HG03558 (cell line): ENCODE data around the gene CEACAM5.

Experiments used
- ATAC-seq: cut with Tn5 transposase; IDR thresholded peaks from one replicate; pipeline ENCODE4 v1.9.1; 2021; ENCODE audit warnings: moderate number of reproducible peaks; ENCODE audit not compliant: unreplicated experiment; ENCODE audit errors: extremely low read depth

Gene CEACAM5

DNA sequence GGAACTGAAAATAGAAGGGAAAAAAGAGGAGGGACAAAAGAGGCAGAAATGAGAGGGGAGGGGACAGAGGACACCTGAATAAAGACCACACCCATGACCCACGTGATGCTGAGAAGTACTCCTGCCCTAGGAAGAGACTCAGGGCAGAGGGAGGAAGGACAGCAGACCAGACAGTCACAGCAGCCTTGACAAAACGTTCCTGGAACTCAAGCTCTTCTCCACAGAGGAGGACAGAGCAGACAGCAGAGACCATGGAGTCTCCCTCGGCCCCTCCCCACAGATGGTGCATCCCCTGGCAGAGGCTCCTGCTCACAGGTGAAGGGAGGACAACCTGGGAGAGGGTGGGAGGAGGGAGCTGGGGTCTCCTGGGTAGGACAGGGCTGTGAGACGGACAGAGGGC lies at the start of gene CEACAM5:
TSS of gene CEACAM5 (plus strand) at position 146 of the 400 bp plus-strand sequence. CDS start at position 252, 106 bp downstream.
- no peak for ATAC-seq

DNA sequence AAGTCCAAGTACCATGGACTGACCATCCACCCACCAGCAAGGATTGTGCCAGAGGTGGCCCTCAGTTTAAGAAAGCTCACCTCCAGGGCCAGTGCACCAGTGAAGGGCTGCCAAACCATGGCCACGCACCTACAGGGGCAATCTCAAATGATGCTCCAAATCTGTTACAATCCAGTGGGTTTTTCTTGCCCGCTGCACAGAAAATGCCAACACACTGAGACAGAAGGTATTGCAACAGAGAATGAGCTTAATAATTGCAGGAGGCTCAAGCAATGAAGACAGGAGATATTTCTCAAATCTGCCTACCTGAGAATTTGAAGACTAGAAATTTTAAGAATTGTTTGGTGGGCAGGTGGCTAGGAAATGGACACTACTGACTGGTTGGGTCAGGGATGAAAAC lies 42.4 kb upstream of the CEACAM5 start:
- no peak for ATAC-seq

DNA sequence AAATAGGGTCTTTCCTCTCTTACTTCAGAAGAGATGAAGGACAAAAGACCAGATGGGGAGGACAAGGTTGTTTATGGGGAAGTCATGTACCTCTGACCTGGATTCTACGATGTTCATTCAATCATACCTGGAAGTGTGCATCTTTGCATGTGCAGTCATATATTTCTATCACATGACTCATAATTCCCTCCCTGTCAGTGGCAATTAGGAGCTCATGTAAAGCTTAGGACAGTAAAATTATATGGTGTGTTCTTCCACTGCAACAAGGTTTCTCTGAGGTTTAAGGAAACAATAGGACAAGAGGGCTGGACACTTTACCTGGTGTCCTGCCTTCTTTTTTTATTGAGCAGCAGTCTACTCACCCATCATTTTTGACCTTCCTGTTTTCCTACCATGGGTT lies 40.1 kb upstream of the CEACAM5 start:
- no peak for ATAC-seq

DNA sequence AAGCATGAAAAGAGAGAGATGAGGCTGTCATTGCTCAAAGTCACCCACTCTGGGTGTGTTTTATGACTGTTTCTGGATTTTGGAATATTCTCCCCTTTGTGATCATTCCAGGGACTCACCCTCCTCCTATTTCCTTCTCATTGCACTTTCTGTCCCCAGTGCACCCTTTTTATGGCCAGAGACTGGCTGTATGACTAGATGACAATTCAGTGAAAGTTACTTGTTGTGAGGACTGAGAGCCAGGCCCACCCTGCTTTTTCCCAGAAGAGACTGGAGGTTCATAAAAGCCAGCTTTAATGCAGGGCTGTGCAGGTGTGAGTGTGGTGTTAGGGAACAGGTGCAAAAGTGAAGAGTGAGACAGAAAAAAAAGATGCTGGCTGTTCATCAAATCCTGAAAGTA lies 37.7 kb upstream of the CEACAM5 start:
- ATAC-seq = no peak

DNA sequence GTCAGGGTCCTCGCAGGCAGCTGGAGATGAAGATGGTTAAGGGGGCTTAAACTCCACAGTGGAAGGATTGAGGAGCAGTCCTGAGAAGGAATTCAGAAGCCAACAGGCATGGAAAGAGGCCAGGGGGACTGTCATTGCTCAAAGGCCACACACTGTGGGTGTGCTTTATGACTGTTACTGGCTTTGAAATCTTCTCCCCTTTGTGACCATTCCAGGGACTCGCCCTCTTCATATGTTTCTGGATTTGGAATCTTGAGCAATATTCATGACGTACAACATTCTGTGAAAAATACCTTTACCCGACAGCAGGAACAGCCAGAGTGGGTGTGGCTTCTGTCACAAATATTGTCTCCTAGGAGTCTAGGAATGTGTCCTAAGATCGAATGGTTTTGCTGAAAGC lies 36.9 kb upstream of the CEACAM5 start:
- no peak for ATAC-seq

DNA sequence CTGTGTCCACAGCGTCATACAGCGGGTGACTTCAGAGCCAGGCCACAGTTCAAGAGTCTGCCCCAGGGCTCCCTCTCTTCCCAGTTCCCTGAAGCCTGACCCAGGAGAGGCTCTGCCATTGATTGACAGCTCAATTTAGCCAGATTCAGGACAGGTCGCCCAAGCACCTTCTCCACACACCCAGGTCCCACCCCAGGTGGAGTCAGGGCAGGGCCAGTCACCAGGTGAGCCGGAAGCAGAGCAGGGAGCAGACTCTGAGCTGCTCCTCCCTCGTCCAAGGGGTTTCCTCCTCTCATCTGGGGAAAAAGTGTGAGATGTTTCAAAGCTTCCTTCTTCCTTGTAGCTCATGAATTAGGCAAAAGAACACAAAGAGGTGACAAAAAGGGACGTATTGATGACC lies 26.0 kb upstream of the CEACAM5 start:
- no peak for ATAC-seq

DNA sequence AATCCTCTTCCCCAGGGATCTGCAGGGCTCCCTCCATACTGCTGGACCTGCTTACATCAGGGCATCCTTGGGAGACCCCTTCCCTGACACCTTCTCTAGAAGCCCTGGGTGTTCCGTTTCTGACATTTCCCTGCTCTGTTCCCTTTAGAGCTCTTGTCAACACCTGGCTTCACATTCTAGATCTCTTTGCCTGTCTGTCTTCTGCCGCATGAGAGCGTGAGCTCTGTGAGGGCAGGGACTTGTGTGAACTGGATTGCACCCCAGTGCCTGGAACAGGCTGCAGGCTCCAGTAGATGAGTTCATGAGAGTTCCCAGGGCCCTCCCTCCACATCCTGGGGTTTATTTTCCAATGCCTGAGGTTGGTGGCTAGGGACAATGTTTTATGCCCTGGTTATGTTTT lies 21.0 kb upstream of the CEACAM5 start:
- no peak for ATAC-seq

DNA sequence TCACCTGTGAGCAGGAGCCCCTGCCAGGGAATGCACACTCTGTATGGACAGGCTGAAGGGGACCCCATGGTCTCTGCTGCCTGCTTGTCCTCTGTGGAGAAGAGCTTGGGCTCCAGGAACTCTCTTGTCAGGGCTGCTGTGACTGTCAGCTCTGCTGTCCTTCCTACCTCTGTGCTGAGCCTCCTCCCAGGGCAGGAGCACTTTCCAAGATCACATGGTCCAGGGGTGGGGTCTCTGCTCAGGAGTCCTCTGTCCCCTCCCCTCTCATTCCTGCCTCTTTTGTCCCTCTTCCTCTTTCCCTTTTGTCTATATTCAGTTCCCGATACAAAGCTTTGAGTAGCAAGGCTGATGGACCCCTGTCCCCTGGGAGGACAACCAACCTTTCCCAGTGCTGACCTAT lies 20.3 kb upstream of the CEACAM5 start, which contains the start of gene CEACAM7:
TSS of gene CEACAM7 (minus strand) at position 173 of the 400 bp plus-strand sequence. CDS start at position 68, 105 bp downstream.
- no peak for ATAC-seq

DNA sequence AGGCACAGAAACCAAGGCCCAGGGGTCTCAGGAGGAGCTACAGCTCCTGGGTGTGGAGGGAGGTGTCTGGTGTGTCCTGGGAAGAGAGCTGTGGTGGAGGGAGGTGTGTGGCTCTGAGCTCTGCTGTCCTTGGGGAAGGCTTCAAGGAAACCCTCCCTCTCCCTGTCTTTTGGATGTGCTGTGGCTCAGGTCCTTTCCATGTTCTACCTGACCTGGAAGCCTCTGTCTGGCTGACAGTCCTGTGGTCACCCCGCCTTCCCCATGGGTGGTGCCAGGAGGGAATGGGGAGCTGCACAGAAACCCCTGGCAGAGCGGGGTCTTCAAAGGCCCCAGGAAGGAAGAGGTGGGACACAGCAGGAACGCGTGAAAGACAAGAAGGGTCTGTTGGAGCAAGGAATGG lies 19.7 kb upstream of the CEACAM5 start:
- ATAC-seq = no peak

DNA sequence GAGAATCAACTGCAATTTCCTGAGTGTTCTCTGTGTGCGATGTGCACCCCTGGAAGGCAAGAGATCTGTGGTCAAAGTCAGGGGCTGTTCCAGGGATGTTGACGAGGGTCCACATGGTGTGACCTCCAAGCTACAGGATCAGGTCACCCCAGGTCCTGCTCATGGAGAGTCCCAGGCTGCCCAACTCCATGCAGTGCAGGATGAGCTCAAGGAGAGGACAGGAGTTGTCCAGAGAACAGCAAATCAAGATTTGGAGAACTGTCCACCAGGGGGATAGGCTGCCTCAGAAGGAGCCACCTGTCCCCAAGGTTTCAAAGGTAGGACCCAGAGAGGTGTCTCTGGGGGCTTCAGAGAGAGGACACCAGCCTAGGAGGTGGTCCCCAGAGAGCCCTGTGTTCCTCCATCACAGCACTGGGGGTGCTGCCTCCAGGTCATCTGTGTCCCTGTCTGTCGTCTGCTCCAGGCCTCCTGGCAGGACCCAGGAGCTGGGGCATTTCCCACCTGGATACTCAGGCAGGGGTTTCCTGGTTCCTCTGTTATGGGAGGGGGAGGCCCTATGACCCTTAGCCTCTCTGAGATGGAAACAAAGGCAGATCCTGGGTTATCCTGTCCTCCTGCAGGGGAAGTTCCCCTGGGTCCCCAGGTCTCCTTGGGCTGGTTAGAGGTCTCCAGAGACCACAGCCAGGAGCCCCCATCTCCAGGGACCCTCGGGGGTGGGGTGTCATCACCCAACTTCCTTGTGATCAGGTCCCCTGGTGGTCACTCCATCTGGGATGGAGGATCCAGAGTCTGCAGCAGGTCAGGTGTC lies 18.2 kb upstream of the CEACAM5 start:
- ATAC-seq = no peak

DNA sequence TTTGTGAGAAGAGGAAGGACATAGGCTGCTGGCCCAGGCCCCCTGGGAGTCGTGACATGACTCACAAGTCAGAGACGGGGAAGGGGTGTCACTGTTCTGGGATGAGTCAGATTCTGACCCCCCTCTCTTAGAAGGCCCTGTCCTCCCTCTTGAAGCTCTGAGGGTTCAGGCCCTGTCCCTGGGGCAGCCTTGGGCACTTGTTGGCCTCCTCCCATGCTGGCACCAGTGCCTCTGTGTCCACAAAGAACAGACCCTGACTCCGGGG lies 17.7 kb upstream of the CEACAM5 start:
- no peak for ATAC-seq

DNA sequence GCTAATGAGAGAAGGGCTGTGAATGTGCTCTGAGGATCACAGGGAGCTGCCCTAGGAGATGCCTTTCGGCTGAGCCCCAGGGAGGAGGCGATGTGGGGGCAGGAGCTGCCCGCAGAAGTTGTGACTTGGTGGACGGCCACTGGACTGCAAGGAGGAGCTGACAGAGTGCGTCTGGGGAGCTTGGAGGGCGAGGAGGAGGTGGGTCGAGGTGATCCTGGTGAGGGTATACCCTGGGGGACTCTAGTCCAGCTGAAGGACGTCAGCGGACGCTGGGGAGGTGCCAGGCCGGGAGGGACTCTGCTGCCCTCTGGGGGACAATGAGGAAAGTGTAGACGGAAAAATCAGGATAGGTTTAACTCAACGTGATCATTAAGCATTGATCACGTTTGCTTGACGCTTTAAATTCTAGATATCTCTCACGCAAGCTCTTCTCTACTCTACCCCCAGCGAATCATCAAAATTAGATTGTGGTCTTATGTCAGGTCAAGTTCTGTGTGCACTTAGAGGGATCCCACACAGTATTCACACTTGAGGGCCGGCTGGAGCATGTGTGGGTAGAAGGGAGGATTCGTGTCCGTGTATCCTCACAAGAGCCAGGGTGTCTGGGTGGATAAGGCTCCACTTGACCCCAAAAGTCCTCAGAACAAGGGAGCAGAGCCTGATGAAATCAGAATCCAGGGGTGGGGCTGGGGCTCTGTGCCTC lies 17.0 kb upstream of the CEACAM5 start:
- no peak for ATAC-seq

DNA sequence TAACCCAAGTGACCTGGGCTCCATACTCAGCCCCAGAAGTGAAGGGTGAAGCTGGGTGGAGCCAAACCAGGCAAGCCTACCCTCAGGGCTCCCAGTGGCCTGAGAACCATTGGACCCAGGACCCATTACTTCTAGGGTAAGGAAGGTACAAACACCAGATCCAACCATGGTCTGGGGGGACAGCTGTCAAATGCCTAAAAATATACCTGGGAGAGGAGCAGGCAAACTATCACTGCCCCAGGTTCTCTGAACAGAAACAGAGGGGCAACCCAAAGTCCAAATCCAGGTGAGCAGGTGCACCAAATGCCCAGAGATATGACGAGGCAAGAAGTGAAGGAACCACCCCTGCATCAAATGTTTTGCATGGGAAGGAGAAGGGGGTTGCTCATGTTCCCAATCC lies 14.2 kb upstream of the CEACAM5 start:
- no peak for ATAC-seq

DNA sequence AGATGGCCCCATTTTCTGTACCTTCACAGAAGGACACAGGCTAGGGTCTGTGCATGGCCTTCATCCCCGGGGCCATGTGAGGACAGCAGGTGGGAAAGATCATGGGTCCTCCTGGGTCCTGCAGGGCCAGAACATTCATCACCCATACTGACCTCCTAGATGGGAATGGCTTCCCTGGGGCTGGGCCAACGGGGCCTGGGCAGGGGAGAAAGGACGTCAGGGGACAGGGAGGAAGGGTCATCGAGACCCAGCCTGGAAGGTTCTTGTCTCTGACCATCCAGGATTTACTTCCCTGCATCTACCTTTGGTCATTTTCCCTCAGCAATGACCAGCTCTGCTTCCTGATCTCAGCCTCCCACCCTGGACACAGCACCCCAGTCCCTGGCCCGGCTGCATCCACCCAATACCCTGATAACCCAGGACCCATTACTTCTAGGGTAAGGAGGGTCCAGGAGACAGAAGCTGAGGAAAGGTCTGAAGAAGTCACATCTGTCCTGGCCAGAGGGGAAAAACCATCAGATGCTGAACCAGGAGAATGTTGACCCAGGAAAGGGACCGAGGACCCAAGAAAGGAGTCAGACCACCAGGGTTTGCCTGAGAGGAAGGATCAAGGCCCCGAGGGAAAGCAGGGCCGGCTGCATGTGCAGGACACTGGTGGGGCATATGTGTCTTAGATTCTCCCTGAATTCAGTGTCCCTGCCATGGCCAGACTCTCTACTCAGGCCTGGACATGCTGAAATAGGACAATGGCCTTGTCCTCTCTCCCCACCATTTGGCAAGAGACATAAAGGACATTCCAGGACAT lies 13.4 kb upstream of the CEACAM5 start:
- no peak for ATAC-seq

DNA sequence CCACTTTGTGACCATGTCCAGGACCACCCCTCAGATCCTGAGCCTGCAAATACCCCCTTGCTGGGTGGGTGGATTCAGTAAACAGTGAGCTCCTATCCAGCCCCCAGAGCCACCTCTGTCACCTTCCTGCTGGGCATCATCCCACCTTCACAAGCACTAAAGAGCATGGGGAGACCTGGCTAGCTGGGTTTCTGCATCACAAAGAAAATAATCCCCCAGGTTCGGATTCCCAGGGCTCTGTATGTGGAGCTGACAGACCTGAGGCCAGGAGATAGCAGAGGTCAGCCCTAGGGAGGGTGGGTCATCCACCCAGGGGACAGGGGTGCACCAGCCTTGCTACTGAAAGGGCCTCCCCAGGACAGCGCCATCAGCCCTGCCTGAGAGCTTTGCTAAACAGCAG lies 12.7 kb upstream of the CEACAM5 start:
- no peak for ATAC-seq

DNA sequence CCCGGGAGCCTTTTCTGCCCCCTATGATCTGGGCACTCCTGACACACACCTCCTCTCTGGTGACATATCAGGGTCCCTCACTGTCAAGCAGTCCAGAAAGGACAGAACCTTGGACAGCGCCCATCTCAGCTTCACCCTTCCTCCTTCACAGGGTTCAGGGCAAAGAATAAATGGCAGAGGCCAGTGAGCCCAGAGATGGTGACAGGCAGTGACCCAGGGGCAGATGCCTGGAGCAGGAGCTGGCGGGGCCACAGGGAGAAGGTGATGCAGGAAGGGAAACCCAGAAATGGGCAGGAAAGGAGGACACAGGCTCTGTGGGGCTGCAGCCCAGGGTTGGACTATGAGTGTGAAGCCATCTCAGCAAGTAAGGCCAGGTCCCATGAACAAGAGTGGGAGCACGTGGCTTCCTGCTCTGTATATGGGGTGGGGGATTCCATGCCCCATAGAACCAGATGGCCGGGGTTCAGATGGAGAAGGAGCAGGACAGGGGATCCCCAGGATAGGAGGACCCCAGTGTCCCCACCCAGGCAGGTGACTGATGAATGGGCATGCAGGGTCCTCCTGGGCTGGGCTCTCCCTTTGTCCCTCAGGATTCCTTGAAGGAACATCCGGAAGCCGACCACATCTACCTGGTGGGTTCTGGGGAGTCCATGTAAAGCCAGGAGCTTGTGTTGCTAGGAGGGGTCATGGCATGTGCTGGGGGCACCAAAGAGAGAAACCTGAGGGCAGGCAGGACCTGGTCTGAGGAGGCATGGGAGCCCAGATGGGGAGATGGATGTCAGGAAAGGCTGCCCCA lies 11.8 kb upstream of the CEACAM5 start:
- ATAC-seq = no peak

DNA sequence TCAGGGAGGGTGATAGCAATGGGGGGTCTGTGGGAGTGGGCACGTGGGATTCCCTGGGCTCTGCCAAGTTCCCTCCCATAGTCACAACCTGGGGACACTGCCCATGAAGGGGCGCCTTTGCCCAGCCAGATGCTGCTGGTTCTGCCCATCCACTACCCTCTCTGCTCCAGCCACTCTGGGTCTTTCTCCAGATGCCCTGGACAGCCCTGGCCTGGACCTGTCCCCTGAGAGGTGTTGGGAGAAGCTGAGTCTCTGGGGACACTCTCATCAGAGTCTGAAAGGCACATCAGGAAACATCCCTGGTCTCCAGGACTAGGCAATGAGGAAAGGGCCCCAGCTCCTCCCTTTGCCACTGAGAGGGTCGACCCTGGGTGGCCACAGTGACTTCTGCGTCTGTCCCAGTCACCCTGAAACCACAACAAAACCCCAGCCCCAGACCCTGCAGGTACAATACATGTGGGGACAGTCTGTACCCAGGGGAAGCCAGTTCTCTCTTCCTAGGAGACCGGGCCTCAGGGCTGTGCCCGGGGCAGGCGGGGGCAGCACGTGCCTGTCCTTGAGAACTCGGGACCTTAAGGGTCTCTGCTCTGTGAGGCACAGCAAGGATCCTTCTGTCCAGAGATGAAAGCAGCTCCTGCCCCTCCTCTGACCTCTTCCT lies 11.1 kb upstream of the CEACAM5 start:
- ATAC-seq = no peak

DNA sequence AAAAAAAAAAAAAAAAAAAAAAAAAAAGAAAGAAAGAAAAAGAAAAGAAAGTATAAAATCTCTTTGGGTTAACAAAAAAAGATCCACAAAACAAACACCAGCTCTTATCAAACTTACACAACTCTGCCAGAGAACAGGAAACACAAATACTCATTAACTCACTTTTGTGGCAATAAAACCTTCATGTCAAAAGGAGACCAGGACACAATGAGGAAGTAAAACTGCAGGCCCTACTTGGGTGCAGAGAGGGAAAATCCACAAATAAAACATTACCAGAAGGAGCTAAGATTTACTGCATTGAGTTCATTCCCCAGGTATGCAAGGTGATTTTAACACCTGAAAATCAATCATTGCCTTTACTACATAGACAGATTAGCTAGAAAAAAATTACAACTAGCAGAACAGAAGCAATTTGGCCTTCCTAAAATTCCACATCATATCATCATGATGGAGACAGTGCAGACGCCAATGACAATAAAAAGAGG lies 9.6 kb upstream of the CEACAM5 start:
- ATAC-seq = no peak

DNA sequence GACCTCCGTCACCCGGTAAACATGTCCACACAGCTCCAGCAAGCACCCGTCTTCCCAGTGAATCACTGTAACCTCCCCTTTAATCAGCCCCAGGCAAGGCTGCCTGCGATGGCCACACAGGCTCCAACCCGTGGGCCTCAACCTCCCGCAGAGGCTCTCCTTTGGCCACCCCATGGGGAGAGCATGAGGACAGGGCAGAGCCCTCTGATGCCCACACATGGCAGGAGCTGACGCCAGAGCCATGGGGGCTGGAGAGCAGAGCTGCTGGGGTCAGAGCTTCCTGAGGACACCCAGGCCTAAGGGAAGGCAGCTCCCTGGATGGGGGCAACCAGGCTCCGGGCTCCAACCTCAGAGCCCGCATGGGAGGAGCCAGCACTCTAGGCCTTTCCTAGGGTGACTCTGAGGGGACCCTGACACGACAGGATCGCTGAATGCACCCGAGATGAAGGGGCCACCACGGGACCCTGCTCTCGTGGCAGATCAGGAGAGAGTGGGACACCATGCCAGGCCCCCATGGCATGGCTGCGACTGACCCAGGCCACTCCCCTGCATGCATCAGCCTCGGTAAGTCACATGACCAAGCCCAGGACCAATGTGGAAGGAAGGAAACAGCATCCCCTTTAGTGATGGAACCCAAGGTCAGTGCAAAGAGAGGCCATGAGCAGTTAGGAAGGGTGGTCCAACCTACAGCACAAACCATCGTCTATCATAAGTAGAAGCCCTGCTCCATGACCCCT lies 9.0 kb upstream of the CEACAM5 start:
- ATAC-seq = no peak
